CD14-positive monocyte (primary cell): ENCODE results near the gene WDR18. TPM values are rescaled to one million over a fixed set of nuclear protein-coding genes. Genes with fewer than 3 reads are reported as not detected.

Source experiments
- DNase-seq, 3 donors: peaks; one replicate each; pipeline ENCODE4 v3.0.0-alpha.2; 2011 to 2022
- H2AFZ ChIP-seq: 2 replicates; pipeline ENCODE4 v1.6.0; 2012; ENCODE audit warnings: mild to moderate bottlenecking, low read depth, low read length, inconsistent platforms; ENCODE audit not compliant: insufficient read depth, poor library complexity, severe bottlenecking
- H3K27ac ChIP-seq, 2 donors: 1 replicate in 1 of 2; 2 replicates in 1 of 2; pipeline ENCODE4 v1.5.1; 2012 to 2013; ENCODE audit warnings: low read length in 2 of 2, control low read depth in 1 of 2, inconsistent platforms in 1 of 2, low read depth in 1 of 2, mild to moderate bottlenecking in 1 of 2
- H3K27me3 ChIP-seq, 2 donors: one replicate each; pipeline versions ENCODE4 v1.6.0 to v1.6.1; 2011 to 2013; ENCODE audit warnings: low read length in 2 of 2; ENCODE audit not compliant: control insufficient read depth in 2 of 2, insufficient read depth in 2 of 2
- H3K36me3 ChIP-seq, 2 donors: replicated peaks in 1 of 2; 1 replicate in 1 of 2; 2 replicates in 1 of 2; pipeline versions ENCODE4 v1.5.1 to v1.6.1; 2012 to 2013; ENCODE audit warnings: low read length in 2 of 2, control low read depth in 1 of 2, inconsistent platforms in 1 of 2, mild to moderate bottlenecking in 1 of 2; ENCODE audit not compliant: insufficient read depth in 2 of 2, control insufficient read depth in 1 of 2
- H3K4me1 ChIP-seq, 2 donors: 1 replicate in 1 of 2; 2 replicates in 1 of 2; pipeline versions ENCODE4 v1.5.1 to v1.6.1; 2012 to 2013; ENCODE audit warnings: low read length in 2 of 2, control low read depth in 1 of 2, inconsistent platforms in 1 of 2, mild to moderate bottlenecking in 1 of 2, moderate library complexity in 1 of 2; ENCODE audit not compliant: insufficient read depth in 2 of 2, control insufficient read depth in 1 of 2
- H3K4me2 ChIP-seq: replicated peaks from 2 replicates; pipeline ENCODE3; 2012; ENCODE audit warnings: low read length, moderate library complexity, mild to moderate bottlenecking; ENCODE audit not compliant: poor library complexity, severe bottlenecking; ENCODE audit errors: extremely low read depth
- H3K4me3 ChIP-seq, 3 experiments: fragments of 200-600 bp in 1 of 3; sonication (generic) in 1 of 3; replicated peaks in 1 of 3; 1 replicate in 2 of 3; 2 replicates in 1 of 3; pipeline ENCODE4 v1.5.1; 2011 to 2013; ENCODE audit warnings: low read length in 3 of 3, mild to moderate bottlenecking in 3 of 3, control low read depth in 2 of 3, low read depth in 2 of 3, inconsistent platforms in 1 of 3, moderate library complexity in 1 of 3
- H3K79me2 ChIP-seq: 2 replicates; pipeline ENCODE4 v1.6.0; 2012; ENCODE audit warnings: mild to moderate bottlenecking, control low read depth, inconsistent platforms, low read length, moderate library complexity; ENCODE audit not compliant: insufficient read depth
- H3K9ac ChIP-seq: 2 replicates; pipeline ENCODE4 v1.6.0; 2017; ENCODE audit warnings: low read length, mild to moderate bottlenecking; ENCODE audit not compliant: insufficient read depth, poor library complexity, severe bottlenecking
- H3K9me3 ChIP-seq, 2 donors: replicated peaks in 1 of 2; 1 replicate in 1 of 2; 2 replicates in 1 of 2; pipeline versions ENCODE4 v1.5.1 to v1.6.1; 2012 to 2013; ENCODE audit warnings: low read length in 2 of 2, control low read depth in 1 of 2; ENCODE audit not compliant: control insufficient read depth in 1 of 2, insufficient read depth in 1 of 2
- H4K20me1 ChIP-seq: 2 replicates; pipeline ENCODE4 v1.6.0; 2012; ENCODE audit warnings: mild to moderate bottlenecking, low read length, control low read depth, moderate library complexity; ENCODE audit not compliant: insufficient read depth
- H3K27ac Mint-ChIP-seq, 7 donors: one replicate each; pipeline ENCODE4 v1.8.0; 2020; ENCODE audit warnings: mild to moderate bottlenecking in 7 of 7, mixed read lengths in 7 of 7, moderate library complexity in 6 of 7, inconsistent platforms in 2 of 7
- H3K27me3 Mint-ChIP-seq, 3 donors: one replicate each; pipeline ENCODE4 v1.8.0; 2021 to 2022; ENCODE audit warnings: low read depth in 3 of 3, mild to moderate bottlenecking in 3 of 3, mixed read lengths in 3 of 3, moderate library complexity in 3 of 3, inconsistent platforms in 1 of 3
- H3K36me3 Mint-ChIP-seq, 2 donors: one replicate each; pipeline ENCODE4 v1.8.0; 2020; ENCODE audit warnings: mixed read lengths in 2 of 2, inconsistent platforms in 1 of 2, mild to moderate bottlenecking in 1 of 2
- H3K4me1 Mint-ChIP-seq: one replicate; pipeline ENCODE4 v1.8.0; 2020; ENCODE audit warnings: mild to moderate bottlenecking, mixed read lengths
- H3K4me3 Mint-ChIP-seq, 2 donors: one replicate each; pipeline ENCODE4 v1.8.0; 2020; ENCODE audit warnings: mild to moderate bottlenecking in 2 of 2, mixed read lengths in 2 of 2, moderate library complexity in 1 of 2
- H3K9me3 Mint-ChIP-seq, 7 donors: one replicate each; pipeline ENCODE4 v1.8.0; 2020 to 2022; ENCODE audit warnings: mixed read lengths in 7 of 7, mild to moderate bottlenecking in 6 of 7, moderate library complexity in 6 of 7, inconsistent platforms in 2 of 7
- CTCF ChIP-seq: fragments of 200-600 bp; IDR thresholded peaks from one replicate; pipeline ENCODE4 v1.8.0; 2022; ENCODE audit warnings: antibody characterized with exemption, mild to moderate bottlenecking
- WGBS: methylation state at CpG from one replicate; pipeline ENCODE4 v1.1.5; 2013; ENCODE audit warnings: missing lambda C conversion rate; ENCODE audit not compliant: insufficient coverage; 5-methylcytosine and 5-hydroxymethylcytosine counted together
- intact Hi-C, 2 donors: fragments of 100-400 bp; cut with micrococcal nuclease; formaldehyde crosslinking; loops; one replicate each; pipeline versions ENCODE4 v1.15.0 to v1.15.1; 2023
- polyA plus RNA-seq, 3 donors: library from polyadenylated mRNA; depleted of rRNA in 1 of 3; unstranded in 2 of 3; stranded (reverse) in 1 of 3; fragments of 300-500 nt in 2 of 3; fragments of >200 nt in 1 of 3; fragmentation: Illumina TruSeq in 2 of 3; gene quantifications; 1 replicate in 2 of 3; 2 replicates in 1 of 3; pipeline ENCODE4 v1.2.3, GENCODE V29; 2012 to 2021

Gene WDR18
- polyA plus RNA-seq, 3 donors, result 21.3 to 52.7 (median 49.9) TPM

DNA sequence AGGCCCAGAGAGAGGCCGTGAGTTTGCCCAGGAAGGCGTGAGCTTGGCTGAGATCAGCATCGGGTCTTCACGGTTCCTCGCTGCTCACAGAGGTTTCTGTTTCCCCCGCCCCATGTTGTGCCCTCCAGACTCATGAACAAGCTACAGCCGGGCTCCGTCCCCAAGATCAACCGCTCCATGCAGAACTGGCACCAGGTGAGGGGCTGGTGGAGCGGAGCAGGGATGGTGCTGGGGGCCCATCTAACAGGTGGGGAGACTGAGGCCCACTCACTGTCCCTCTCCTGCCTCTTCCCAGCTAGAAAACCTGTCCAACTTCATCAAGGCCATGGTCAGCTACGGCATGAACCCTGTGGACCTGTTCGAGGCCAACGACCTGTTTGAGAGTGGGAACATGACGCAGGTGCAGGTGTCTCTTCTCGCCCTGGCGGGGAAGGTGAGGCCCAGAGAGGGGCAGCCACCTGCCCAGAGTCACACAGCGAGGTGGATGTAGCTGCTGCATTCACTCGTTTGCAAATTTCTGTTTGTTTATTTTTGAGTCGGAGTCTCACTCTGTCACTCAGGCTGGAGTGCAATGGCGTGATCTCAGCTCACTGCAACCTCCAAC is 48.2 kb downstream of the WDR18 start:
- peaks cover 32% of the 10 kb centered on the region for H3K4me1 Mint-ChIP-seq

DNA sequence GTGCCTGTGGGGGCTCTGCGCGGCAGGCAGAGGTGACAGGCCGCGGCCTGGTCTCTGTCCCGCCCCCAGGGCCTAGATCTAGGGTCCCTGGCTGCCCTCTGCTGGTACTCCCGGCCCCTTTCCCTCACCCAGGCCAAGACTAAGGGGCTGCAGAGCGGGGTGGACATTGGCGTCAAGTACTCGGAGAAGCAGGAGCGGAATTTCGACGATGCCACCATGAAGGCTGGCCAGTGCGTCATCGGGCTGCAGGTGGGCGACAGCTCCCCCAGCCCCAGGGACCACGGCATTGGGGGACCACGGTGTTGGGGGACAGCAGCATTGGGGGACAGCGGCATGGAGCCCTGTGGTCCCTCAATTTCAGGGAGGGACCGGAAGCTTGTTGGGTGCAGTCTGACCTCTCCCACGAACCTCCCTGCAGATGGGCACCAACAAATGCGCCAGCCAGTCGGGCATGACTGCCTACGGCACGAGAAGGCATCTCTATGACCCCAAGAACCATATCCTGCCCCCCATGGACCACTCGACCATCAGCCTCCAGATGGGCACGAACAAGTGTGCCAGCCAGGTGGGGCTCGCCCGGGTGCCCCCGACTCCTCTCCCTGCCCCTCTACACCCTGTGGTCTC is 52.0 kb downstream of the WDR18 start:
- Mint-ChIP-seq H3K4me1 (peaks cover 52% of the 10 kb centered on the region), H3K4me3 (no peak overlapping the region), H3K36me3 (peaks cover 34 to 46% of the 10 kb centered on the region in 2 donors), H3K27ac (peak overlapping the region in 1 of 7 donors; percentile 65), H3K27me3 (peaks cover 0 to 2% (median 0%) of the 10 kb centered on the region in 3 donors), H3K9me3 (peaks cover 0 to 6% (median 0%) of the 10 kb centered on the region in 7 donors)
- Histone ChIP-seq H3K9ac (no peak overlapping the region), H3K79me2 (peaks cover 39% of the 10 kb centered on the region), H3K27ac (no peak overlapping the region), H3K4me3 (no peak overlapping the region), H3K9me3 (no peaks in the 10 kb centered on the region), H3K36me3 (peaks cover 28 to 35% of the 10 kb centered on the region in 2 donors), H3K27me3 (no peaks in the 10 kb centered on the region), H2AFZ (no peak overlapping the region), H3K4me1 (peaks cover 43 to 57% of the 10 kb centered on the region in 2 donors), H4K20me1 (peaks cover 32% of the 10 kb centered on the region), H3K4me2 (no peak overlapping the region)
- intact Hi-C loops, result loop anchor here in 1 of 2 donors (5.0 kb wide), 1 partner anchor 36 kb away; no protein-coding TSS in a partner anchor
- no peak for TF ChIP-seq CTCF
- 90% methylated on average over 29 of the region's 29 CpGs for WGBS
- no peak for DNase-seq

More for the DNA sequence above, 48.2 kb downstream of the WDR18 start:
- Mint-ChIP-seq H3K27me3 (peaks cover 0 to 2% (median 0%) of the 10 kb centered on the region in 3 donors), H3K27ac (no peak overlapping the region), H3K36me3 (peaks cover 35 to 49% of the 10 kb centered on the region in 2 donors), H3K4me3 (no peak overlapping the region), H3K9me3 (peaks cover 0 to 3% (median 0%) of the 10 kb centered on the region in 7 donors)
- intact Hi-C loops, result no loop called here
- Histone ChIP-seq H3K9ac (no peak overlapping the region), H3K9me3 (no peaks in the 10 kb centered on the region), H3K4me2 (no peak overlapping the region), H3K27ac (no peak overlapping the region), H3K4me3 (no peak overlapping the region), H2AFZ (no peak overlapping the region), H3K79me2 (peaks cover 59% of the 10 kb centered on the region), H3K4me1 (peaks cover 24 to 46% of the 10 kb centered on the region in 2 donors), H4K20me1 (peaks cover 64% of the 10 kb centered on the region), H3K27me3 (no peaks in the 10 kb centered on the region), H3K36me3 (peaks cover 37 to 47% of the 10 kb centered on the region in 2 donors)
- no peak for TF ChIP-seq CTCF
- DNase-seq, result no peak
- 92% methylated on average over 19 of the region's 20 CpGs for WGBS
